Stimulated activated CD4-positive, alpha-beta T cell treated with anti-CD3 and anti-CD28 coated beads, TNF-alpha, amount 100 ng/mL, for 1 hour (primary cell): ENCODE results near the gene CCDC77.

Experiments
- DNase-seq, 3 donors: peaks; one replicate each; pipeline ENCODE4 v3.0.0-alpha.2; 2020; ENCODE audit warnings: low read depth in 3 of 3, low spot score in 1 of 3

Gene CCDC77

DNA sequence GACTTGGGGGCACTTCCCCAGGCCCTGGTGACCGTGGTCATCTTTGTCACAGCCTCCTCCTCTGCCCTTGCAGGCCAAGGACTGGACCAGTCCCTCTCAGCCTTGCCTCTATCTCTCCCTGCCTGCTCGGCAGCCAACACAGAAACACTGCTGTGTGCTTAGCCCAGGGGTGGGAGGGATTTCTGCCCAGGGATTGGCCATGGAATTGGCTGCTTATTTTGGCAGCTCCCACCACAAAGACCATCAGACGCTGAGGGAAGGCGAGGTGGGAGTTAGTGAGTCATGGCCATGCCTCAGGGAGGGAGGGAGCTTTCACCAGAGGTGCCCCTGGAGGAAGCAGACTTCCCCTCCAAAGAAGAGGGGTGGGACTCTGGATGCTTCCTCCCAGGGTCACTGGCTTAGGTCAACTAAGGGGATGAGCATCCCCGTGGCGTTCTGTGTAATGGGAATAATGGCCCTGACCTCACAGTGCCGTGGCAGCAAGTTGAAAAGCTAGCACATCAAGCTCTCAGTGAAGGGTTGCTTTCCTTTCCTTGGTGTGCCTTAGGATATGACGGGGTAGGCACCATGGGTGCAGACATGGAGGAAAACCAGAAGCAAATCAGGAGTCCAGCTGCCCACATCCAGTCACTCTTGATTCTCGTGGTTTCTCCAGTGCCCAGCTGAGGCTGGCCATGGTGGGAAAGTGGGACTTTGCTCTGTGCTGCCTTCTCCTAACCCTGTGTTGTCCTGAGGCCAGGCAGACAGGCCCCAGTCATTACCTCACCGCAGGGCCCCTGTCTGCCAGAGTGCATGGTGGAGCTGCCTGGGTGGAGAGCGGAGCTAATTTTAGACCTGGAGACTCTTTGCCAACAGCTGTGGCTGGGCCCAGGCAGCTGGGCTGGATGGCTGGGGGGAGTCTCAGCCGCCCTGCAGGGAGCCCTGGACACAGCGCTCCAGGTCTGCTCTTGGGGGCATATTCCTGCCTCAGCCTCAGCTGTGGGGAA is 79.7 kb downstream of the CCDC77 start:
- DNase-seq: no peak

- DNase-seq: no peak
These were observed 80.6 kb downstream of the CCDC77 start for GRCh38 chr12:482061-482460.

- DNase-seq: no peak
These were observed 82.7 kb downstream of the CCDC77 start for GRCh38 chr12:484096-484495.

DNA sequence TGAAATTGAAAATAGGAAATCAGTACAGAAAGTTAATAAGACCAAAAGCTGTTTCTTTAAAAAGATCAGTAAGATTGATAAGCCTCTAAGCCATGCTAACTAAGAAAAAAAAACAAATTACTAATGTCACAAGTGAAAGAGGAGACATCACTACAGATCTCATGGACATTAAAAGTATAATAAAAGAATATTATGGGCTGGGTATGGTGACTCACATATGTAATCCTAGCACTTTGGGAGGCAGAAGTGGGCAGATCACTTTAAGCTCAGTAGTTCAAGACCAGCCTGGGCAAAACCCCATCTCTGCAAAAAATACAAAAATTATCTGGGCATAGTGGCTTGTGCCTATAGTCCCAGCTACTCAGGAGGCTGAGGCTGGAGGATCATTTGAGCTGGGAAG is 88.8 kb downstream of the CCDC77 start:
- no peak for DNase-seq
